OCI-LY3 (cell line): ENCODE measurements around the gene HHATL.

Experiments used
- EZH2phosphoT487 ChIP-seq: fragments of 200-600 bp; shearing (Covaris generic); IDR thresholded peaks from 2 replicates; pipeline ENCODE4 v1.6.1; 2018; ENCODE audit warnings: antibody characterized with exemption, mixed run types, low read depth
- TF ChIP-seq, protein P1 (sequence below): fragments of 200-600, 300-600 bp; sonication (generic); IDR thresholded peaks from 2 replicates; pipeline ENCODE4 v1.5.1; 2014; ENCODE audit warnings: antibody characterized with exemption, low read length, low read depth

DNA sequence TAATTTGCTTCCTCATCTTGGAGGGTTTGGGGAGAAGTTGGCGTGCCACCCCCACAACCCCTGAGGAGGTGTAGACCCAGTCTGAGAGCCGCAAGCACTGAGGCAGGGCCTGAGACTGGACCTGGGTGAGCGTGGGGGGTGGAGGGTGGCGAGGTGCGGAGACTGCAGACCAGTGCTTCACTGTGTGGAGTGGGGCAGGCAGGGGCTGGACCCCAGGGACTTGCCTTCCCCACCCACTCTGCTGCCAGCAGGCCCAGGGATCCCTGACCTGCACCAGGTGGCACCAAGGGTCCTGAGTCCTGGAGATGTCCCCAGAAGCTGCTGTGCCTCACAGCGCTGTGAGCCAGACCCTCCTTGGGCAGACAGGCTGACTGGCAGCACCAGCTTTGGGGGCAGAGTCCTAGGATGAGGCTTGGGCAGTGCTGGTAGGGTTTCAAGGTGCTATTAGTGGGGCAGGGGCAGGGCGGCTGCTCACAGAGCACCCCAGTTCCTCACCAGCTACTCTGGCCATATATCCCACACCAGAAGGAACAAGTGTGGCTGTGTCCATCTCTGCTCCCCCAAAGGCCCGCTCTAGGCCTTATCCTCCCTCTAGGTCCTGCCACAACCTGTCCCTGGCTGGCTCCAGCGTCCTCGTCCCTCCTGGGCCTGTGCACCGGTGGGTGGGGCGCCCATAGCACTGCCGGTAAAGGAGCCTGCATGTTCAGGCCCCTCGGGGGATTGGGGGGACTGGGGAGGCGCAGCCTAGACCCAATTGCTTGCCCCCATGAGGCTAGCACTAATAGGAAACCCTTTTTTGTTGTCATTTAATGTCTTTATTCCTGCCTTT lies 37.3 kb downstream of the HHATL start:
- TF ChIP-seq, protein P1, sequence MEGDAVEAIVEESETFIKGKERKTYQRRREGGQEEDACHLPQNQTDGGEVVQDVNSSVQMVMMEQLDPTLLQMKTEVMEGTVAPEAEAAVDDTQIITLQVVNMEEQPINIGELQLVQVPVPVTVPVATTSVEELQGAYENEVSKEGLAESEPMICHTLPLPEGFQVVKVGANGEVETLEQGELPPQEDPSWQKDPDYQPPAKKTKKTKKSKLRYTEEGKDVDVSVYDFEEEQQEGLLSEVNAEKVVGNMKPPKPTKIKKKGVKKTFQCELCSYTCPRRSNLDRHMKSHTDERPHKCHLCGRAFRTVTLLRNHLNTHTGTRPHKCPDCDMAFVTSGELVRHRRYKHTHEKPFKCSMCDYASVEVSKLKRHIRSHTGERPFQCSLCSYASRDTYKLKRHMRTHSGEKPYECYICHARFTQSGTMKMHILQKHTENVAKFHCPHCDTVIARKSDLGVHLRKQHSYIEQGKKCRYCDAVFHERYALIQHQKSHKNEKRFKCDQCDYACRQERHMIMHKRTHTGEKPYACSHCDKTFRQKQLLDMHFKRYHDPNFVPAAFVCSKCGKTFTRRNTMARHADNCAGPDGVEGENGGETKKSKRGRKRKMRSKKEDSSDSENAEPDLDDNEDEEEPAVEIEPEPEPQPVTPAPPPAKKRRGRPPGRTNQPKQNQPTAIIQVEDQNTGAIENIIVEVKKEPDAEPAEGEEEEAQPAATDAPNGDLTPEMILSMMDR: no peak
- TF ChIP-seq EZH2phosphoT487: no peak
